IPS-15b (cell line): ENCODE data around the gene UBD.

Experiments
- H3K27me3 ChIP-seq: one replicate; pipeline ENCODE4 v1.6.1; 2013; ENCODE audit warnings: low read length; ENCODE audit not compliant: control insufficient read depth, insufficient read depth
- H3K36me3 ChIP-seq: one replicate; pipeline ENCODE4 v1.6.1; 2013; ENCODE audit warnings: low read length; ENCODE audit not compliant: control insufficient read depth, insufficient read depth
- H3K4me1 ChIP-seq: one replicate; pipeline ENCODE4 v1.6.1; 2013; ENCODE audit warnings: mild to moderate bottlenecking, low read length; ENCODE audit not compliant: control insufficient read depth, insufficient read depth
- H3K4me3 ChIP-seq: one replicate; pipeline ENCODE4 v1.5.1; 2013; ENCODE audit warnings: low read depth, low read length
- H3K9ac ChIP-seq: one replicate; pipeline ENCODE4 v1.6.1; 2013; ENCODE audit warnings: low read depth, mild to moderate bottlenecking, low read length
- H3K9me3 ChIP-seq: one replicate; pipeline ENCODE4 v1.6.1; 2013; ENCODE audit warnings: mild to moderate bottlenecking, low read length; ENCODE audit not compliant: control insufficient read depth, insufficient read depth

Gene UBD

GRCh38 chr6:29557320-29557719, 2.2 kb downstream of the UBD start:
- Histone ChIP-seq H3K4me3 (no peak overlapping the region), H3K9ac (no peak overlapping the region), H3K27me3 (peaks cover 37% of the 10 kb centered on the region)

GRCh38 chr6:29554764-29555163, 4.8 kb downstream of the UBD start:
- no peak overlapping the region for H3K4me3 ChIP-seq
- no peaks in the 10 kb centered on the region for H3K9me3 ChIP-seq
- H3K36me3 ChIP-seq, result no peaks in the 10 kb centered on the region
- H3K9ac ChIP-seq, result no peak overlapping the region
- peaks cover 17% of the 10 kb centered on the region for H3K4me1 ChIP-seq
- peaks cover 41% of the 10 kb centered on the region for H3K27me3 ChIP-seq

More at GRCh38 chr6:29557320-29557719, 2.2 kb downstream of the UBD start:
- H3K4me1 ChIP-seq, result peaks cover 20% of the 10 kb centered on the region
- H3K9me3 ChIP-seq, result no peaks in the 10 kb centered on the region
- no peaks in the 10 kb centered on the region for H3K36me3 ChIP-seq

GRCh38 chr6:29553268-29554057, 6.1 kb downstream of the UBD start:
- H3K4me3 ChIP-seq, result peak overlapping the region; percentile 51
- H3K4me1 ChIP-seq, result peaks cover 15% of the 10 kb centered on the region
- no peaks in the 10 kb centered on the region for H3K9me3 ChIP-seq
- H3K9ac ChIP-seq, result no peak overlapping the region
- peaks cover 43% of the 10 kb centered on the region for H3K27me3 ChIP-seq
- H3K36me3 ChIP-seq, result no peaks in the 10 kb centered on the region

- H3K9ac ChIP-seq, result no peak overlapping the region
- peaks cover 9% of the 10 kb centered on the region for H3K4me1 ChIP-seq
- no peaks in the 10 kb centered on the region for H3K36me3 ChIP-seq
- peak overlapping the region; percentile 51 for H3K4me3 ChIP-seq
- H3K9me3 ChIP-seq, result no peaks in the 10 kb centered on the region
- H3K27me3 ChIP-seq, result peaks cover 43% of the 10 kb centered on the region
These were observed 7.0 kb downstream of the UBD start for GRCh38 chr6:29552512-29553051.

- Histone ChIP-seq H3K4me3 (no peak overlapping the region), H3K36me3 (no peaks in the 10 kb centered on the region), H3K4me1 (no peaks in the 10 kb centered on the region), H3K27me3 (peaks cover 7% of the 10 kb centered on the region), H3K9ac (no peak overlapping the region), H3K9me3 (no peaks in the 10 kb centered on the region)
These were observed 12.0 kb downstream of the UBD start for GRCh38 chr6:29547573-29547972.

GRCh38 chr6:29537714-29538403, 21.7 kb downstream of the UBD start:
- Histone ChIP-seq H3K27me3 (no peaks in the 10 kb centered on the region), H3K9ac (no peak overlapping the region), H3K36me3 (no peaks in the 10 kb centered on the region), H3K4me3 (no peak overlapping the region), H3K4me1 (no peaks in the 10 kb centered on the region), H3K9me3 (no peaks in the 10 kb centered on the region)

GRCh38 chr6:29532320-29532951, 27.1 kb downstream of the UBD start:
- Histone ChIP-seq H3K36me3 (no peaks in the 10 kb centered on the region), H3K4me1 (no peaks in the 10 kb centered on the region), H3K27me3 (no peaks in the 10 kb centered on the region), H3K4me3 (no peak overlapping the region), H3K9me3 (no peaks in the 10 kb centered on the region), H3K9ac (no peak overlapping the region)

GRCh38 chr6:29531668-29532067, 27.9 kb downstream of the UBD start:
- no peaks in the 10 kb centered on the region for H3K9me3 ChIP-seq
- H3K4me1 ChIP-seq, result no peaks in the 10 kb centered on the region
- no peak overlapping the region for H3K4me3 ChIP-seq
- H3K36me3 ChIP-seq, result no peaks in the 10 kb centered on the region
- H3K9ac ChIP-seq, result no peak overlapping the region
- H3K27me3 ChIP-seq, result no peaks in the 10 kb centered on the region

- Histone ChIP-seq H3K4me1 (no peaks in the 10 kb centered on the region), H3K27me3 (no peaks in the 10 kb centered on the region), H3K4me3 (no peak overlapping the region), H3K36me3 (no peaks in the 10 kb centered on the region), H3K9me3 (no peaks in the 10 kb centered on the region), H3K9ac (peak overlapping the region; percentile 50)
These were observed 28.7 kb downstream of the UBD start for GRCh38 chr6:29530671-29531310.

- Histone ChIP-seq H3K9me3 (no peaks in the 10 kb centered on the region), H3K36me3 (no peaks in the 10 kb centered on the region), H3K4me3 (no peak overlapping the region), H3K4me1 (peaks cover under 1% of the 10 kb centered on the region), H3K9ac (no peak overlapping the region), H3K27me3 (no peaks in the 10 kb centered on the region)
These were observed 29.6 kb downstream of the UBD start for GRCh38 chr6:29529956-29530355.

GRCh38 chr6:29528988-29529560, 30.5 kb downstream of the UBD start:
- H3K9me3 ChIP-seq, result no peaks in the 10 kb centered on the region
- peaks cover 8% of the 10 kb centered on the region for H3K4me1 ChIP-seq
- no peaks in the 10 kb centered on the region for H3K27me3 ChIP-seq
- H3K9ac ChIP-seq, result no peak overlapping the region
- H3K36me3 ChIP-seq, result no peaks in the 10 kb centered on the region
- H3K4me3 ChIP-seq, result no peak overlapping the region
